HG03442 (cell line): ENCODE data around the gene GALNTL6.
"Not testable (repeated sequence)": the region's sequence is repeated elsewhere in the genome, so short reads cannot be mapped to it uniquely, and the experiment has no call there.

Experiments used
- ATAC-seq: cut with Tn5 transposase; IDR thresholded peaks from one replicate; pipeline ENCODE4 v1.9.1; 2021; ENCODE audit warnings: mild to moderate bottlenecking, moderate library complexity; ENCODE audit not compliant: unreplicated experiment

GALNTL6 gene

GRCh38 chr4:172785613-172786012 is 972.4 kb downstream of the GALNTL6 start:
- ATAC-seq, result no peak

GRCh38 chr4:172786039-172786792 is 973.0 kb downstream of the GALNTL6 start:
- ATAC-seq, result no peak

GRCh38 chr4:172787111-172787510 is 973.9 kb downstream of the GALNTL6 start:
- peak; percentile 48 for ATAC-seq

- ATAC-seq, result no peak
These were observed 978.6 kb downstream of the GALNTL6 start for GRCh38 chr4:172791841-172792240.

- ATAC-seq, result no peak
These were observed 980.5 kb downstream of the GALNTL6 start for GRCh38 chr4:172793565-172794306.

- ATAC-seq, result no peak
These were observed 981.1 kb downstream of the GALNTL6 start for GRCh38 chr4:172794307-172794703.

GRCh38 chr4:172797281-172797680 is 984.1 kb downstream of the GALNTL6 start:
- ATAC-seq, result not testable (repeated sequence)

GRCh38 chr4:172802032-172802431 is 988.8 kb downstream of the GALNTL6 start:
- no peak for ATAC-seq

GRCh38 chr4:172806841-172807240 is 993.6 kb downstream of the GALNTL6 start:
- ATAC-seq, result no peak

GRCh38 chr4:172808196-172808595 is 995.0 kb downstream of the GALNTL6 start:
- no peak for ATAC-seq

GRCh38 chr4:172809319-172809718 is 996.1 kb downstream of the GALNTL6 start:
- no peak for ATAC-seq

GRCh38 chr4:172813359-172813923 is 1000.2 kb downstream of the GALNTL6 start:
- ATAC-seq, result peak; percentile 89

GRCh38 chr4:172815499-172816164 is 1002.4 kb downstream of the GALNTL6 start:
- ATAC-seq, result no peak

- ATAC-seq, result no peak
These were observed 1005.7 kb downstream of the GALNTL6 start for GRCh38 chr4:172818901-172819300.

GRCh38 chr4:172819353-172819752 is 1006.1 kb downstream of the GALNTL6 start:
- ATAC-seq, result no peak

GRCh38 chr4:172822331-172822730 is 1009.1 kb downstream of the GALNTL6 start:
- ATAC-seq, result no peak

- no peak for ATAC-seq
These were observed 1013.1 kb downstream of the GALNTL6 start for GRCh38 chr4:172826346-172826745.

GRCh38 chr4:172826861-172827260 is 1013.7 kb downstream of the GALNTL6 start:
- ATAC-seq, result no peak

- no peak for ATAC-seq
These were observed 1017.1 kb downstream of the GALNTL6 start for GRCh38 chr4:172830295-172830764.

- no peak for ATAC-seq
These were observed 1023.5 kb downstream of the GALNTL6 start for GRCh38 chr4:172836661-172837060.

- ATAC-seq, result no peak
These were observed 1024.9 kb downstream of the GALNTL6 start for GRCh38 chr4:172838111-172838510.
